IPS-11a (cell line): ENCODE measurements around the gene B3GNT8.
"Not testable (repeated sequence)": the region's sequence is repeated elsewhere in the genome, so short reads cannot be mapped to it uniquely, and the experiment has no call there.

ENCODE experiments used
- H3K4me3 ChIP-seq: one replicate; pipeline ENCODE4 v1.5.1; 2013; ENCODE audit warnings: low read depth, low read length, control low read depth

B3GNT8 gene

GRCh38 chr19:41437944-41438574, 10.9 kb upstream of the B3GNT8 start:
- no peak overlapping the region for H3K4me3 ChIP-seq

DNA sequence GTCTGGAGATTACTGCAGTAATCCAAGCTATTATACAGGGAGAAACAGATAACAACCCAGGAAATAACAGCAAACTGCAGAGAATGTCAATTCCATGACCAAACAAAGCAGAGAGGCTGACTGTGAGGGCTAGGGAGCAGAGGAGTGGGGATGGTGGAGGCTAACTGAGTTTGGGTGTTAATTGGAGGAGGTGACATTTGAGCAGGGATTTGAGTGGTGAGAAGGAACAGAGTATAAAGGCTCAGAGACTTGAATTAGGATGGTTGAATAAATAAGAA, 9.4 kb upstream of the B3GNT8 start:
- H3K4me3 ChIP-seq: no peak overlapping the region

GRCh38 chr19:41435936-41436673, 8.9 kb upstream of the B3GNT8 start:
- H3K4me3 ChIP-seq: no peak overlapping the region

- not testable (repeated sequence) for H3K4me3 ChIP-seq
These were observed 8.2 kb upstream of the B3GNT8 start for GRCh38 chr19:41435376-41435775.

GRCh38 chr19:41434450-41434849, 7.3 kb upstream of the B3GNT8 start:
- H3K4me3 ChIP-seq: no peak overlapping the region

- H3K4me3 ChIP-seq: no peak overlapping the region
These were observed 6.0 kb upstream of the B3GNT8 start for GRCh38 chr19:41433171-41433570.

DNA sequence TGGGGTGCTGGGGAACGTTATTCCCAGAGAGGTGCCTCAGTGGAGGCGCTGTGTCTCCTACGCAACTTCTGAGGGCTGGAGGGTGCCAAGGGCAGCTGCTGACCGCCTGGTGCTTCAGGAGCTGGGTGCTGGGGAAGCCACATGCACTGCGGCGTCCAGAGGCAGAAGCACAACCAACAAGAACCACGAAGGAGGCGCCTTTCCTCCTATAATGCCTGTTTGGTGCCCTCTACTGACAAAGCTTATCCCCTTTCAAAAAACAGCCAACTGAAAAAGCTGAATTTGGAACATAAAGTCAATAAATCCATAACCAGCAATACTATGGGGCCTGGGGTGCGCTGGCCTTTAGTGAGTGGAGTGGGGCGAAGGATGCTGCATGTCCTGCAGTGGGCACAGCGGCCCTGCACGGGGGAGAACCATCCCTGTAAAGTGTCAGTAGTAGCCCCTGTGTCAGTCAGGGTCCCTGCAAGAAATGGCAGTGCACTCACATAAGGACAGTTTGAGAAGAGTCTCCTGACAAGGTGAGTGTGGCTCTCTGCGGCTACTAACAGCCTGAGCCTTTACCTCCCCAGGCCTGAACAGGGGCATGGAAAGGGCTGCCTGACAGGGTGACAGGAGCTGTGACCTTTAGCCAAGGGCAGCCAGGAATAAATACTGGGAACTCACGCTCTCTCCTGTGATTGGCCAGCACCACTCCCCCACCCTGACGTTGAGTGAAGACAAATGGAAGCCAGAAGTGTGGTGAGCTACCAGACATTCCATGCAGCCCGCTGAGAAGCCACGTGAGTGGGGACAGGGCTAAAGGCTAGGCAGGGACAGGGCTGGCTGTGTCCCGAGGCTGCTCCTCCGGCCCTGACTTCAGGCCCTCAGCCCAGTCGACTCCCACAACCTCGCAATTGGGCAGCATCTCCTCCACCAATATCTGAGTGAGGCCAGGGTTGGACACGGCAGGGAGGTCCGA, 4.5 kb upstream of the B3GNT8 start:
- no peak overlapping the region for H3K4me3 ChIP-seq

DNA sequence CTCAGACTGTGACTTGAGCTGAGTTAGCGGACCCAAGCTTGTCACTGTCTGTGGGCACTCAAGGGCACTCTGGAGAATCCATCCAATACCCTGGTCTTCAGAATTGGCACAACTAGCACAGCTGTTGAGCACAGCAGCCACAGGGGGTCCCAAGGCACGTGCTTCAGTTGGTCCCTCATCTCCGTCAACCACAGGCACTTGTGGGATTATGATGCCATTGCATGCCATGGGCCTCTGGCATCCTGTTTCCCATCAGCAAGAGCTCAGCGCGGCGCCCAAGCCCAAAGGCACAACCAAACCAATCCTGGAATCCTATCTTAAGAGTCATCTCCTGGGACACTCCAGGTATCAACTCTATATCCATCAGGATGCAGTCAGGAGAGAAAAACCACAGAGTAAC, 3.7 kb upstream of the B3GNT8 start:
- no peak overlapping the region for H3K4me3 ChIP-seq

DNA sequence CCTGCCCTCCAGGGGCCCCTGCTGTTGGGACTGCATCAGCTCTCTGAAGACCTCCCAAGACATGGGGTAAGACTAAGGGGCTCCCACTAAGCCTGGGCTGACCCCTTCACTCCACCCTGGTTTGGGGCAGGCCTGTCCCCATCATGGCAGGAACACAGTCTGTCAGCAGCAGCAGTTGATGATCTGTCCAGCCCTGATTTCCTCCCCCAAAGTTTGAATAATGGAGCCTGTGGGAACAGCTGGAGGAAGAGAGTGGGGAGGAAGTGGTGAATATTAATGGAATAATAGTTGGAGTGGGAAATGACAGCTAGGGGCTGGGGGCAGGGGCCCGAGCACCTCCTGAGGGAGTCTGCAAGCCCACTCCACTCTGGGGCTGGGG, 1.3 kb upstream of the B3GNT8 start:
- peak overlapping the region; percentile 50 for H3K4me3 ChIP-seq

GRCh38 chr19:41427647-41428480, 690 bp upstream of the B3GNT8 start:
- H3K4me3 ChIP-seq: peak overlapping the region; percentile 50

DNA sequence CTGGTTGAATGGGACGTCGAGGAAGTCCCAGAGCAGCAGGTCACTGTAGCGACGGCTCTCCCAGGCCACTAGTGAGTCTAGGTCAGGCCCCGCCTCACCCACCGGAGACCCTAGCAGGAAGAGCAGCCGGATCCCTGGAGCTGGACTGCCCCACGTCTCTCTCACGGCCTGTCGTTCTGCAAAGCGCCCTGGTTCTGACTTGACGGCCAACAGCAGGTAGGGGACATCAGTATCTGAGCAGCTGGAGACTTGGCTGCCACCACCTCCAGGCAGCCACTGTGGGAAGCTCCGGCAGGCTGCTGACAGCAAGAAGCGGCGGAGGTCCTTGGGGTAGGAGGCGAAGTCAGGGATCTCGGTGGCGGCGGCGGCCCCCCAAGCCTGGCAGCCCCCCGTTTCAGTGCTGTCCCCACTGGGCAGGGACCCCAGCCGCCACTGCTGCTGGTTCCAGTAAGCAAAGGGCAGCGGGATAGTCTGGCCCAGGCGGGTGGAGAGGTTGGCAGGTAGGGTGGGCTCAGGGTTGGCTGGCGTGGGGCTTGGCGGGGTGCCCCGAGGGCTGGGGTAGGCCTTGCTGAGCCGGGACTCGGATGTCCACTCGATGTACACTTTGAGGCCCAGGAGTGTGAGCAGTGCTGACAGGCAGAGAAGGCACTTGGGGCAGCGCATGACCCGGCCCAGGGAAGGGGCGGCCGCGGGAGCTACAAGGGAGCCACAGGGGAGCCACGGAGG, 895 bp downstream of the B3GNT8 start:
- H3K4me3 ChIP-seq: no peak overlapping the region

GRCh38 chr19:41425174-41426115, 1.7 kb downstream of the B3GNT8 start:
- no peak overlapping the region for H3K4me3 ChIP-seq

- no peak overlapping the region for H3K4me3 ChIP-seq
These were observed 2.6 kb downstream of the B3GNT8 start for GRCh38 chr19:41424335-41425173.

GRCh38 chr19:41422955-41423354, 4.2 kb downstream of the B3GNT8 start:
- no peak overlapping the region for H3K4me3 ChIP-seq

DNA sequence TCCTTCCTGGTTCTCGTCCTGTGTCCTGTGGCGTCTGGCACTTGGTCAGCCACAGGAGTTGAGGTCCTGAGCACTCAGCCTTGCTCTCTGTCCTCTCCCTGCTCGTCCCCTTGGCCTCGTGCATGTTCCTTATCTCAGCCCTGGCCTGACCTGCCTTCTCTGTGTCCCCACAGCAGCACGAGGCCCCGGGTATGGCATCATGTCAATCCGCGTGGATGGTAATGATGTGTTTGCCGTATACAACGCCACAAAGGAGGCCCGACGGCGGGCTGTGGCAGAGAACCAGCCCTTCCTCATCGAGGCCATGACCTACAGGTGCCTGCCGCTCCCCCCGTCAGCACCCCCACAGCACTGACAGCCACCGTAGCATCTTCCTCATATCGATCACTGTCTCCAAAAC, 4.7 kb downstream of the B3GNT8 start:
- H3K4me3 ChIP-seq: no peak overlapping the region

DNA sequence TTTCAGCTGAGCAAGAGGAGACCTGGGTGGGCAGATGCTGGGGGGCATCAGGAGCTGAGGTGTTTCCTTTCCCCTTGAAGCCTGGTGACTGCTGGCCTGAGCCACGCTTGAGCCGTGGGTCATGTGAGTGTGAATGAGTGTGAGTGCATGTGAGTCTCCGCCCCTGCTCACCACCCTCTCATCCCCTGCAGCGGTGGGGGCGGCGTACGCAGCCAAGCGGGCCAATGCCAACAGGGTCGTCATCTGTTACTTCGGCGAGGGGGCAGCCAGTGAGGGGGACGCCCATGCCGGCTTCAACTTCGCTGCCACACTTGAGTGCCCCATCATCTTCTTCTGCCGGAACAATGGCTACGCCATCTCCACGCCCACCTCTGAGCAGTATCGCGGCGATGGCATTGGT, 5.2 kb downstream of the B3GNT8 start:
- H3K4me3 ChIP-seq: no peak overlapping the region

- H3K4me3 ChIP-seq: no peak overlapping the region
These were observed 5.9 kb downstream of the B3GNT8 start for GRCh38 chr19:41421314-41421713.

DNA sequence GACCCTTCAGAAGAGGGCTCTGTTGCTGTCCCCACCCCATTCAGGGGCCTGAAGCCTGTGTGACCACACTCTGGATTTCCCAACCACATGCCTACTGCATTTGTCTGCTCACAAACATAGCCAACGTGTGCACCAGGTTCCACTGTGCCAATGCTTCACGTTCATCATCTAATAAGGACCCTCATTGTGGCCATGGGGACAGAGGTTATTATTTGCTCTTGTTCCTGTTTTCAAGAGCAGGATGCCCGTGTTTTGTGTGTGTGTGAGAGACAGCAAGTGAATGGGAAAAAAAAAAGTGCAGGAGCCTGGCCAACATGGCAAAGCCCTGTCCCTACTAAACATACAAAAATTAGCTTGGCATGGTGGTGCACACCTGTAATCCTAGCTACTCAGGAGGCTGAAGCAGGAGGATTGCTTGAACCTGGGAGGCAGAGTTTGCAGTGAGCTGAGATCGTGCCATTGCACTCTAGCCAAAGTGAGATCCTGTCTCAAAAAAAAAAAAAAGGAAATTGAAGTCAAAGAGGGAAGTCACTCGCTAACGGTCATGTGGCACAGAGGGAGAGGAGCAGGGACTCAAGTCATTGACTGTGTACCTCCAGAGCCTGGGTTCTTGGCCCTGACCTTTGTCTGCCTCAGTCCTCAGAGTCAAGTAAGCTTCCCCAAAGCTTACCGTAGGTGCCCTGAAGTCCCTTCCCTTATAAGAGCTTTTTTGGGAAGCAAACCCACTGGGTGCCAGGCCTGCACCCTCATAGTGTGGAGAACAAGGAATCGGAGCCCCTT, 6.9 kb downstream of the B3GNT8 start:
- no peak overlapping the region for H3K4me3 ChIP-seq
